Hepatocyte (in vitro differentiated cells): ENCODE data around the gene GJA10. TPM values are rescaled to one million over a fixed set of nuclear protein-coding genes. Genes with fewer than 3 reads are reported as not detected.

Experiments
- DNase-seq: peaks from one replicate; pipeline ENCODE4 v3.0.0-alpha.2; 2016; ENCODE audit warnings: low spot score
- H2AFZ ChIP-seq: fragments of 200-600 bp; sonication (generic); 2 replicates; pipeline ENCODE4 v1.6.0; 2016; ENCODE audit warnings: antibody characterized with exemption, mild to moderate bottlenecking
- H3K27ac ChIP-seq: fragments of 200-600 bp; sonication (generic); 2 replicates; pipeline ENCODE4 v1.5.1; 2016; ENCODE audit warnings: mild to moderate bottlenecking
- H3K27me3 ChIP-seq: fragments of 200-600 bp; sonication (generic); 2 replicates; pipeline ENCODE4 v1.6.1; 2016
- H3K36me3 ChIP-seq: fragments of 200-600 bp; sonication (generic); replicated peaks from 2 replicates; pipeline ENCODE4 v1.5.1; 2016; ENCODE audit warnings: low read depth; ENCODE audit not compliant: insufficient read depth
- H3K4me1 ChIP-seq: fragments of 200-600 bp; sonication (generic); 2 replicates; pipeline ENCODE4 v1.5.1; 2016; ENCODE audit warnings: mild to moderate bottlenecking, moderate library complexity; ENCODE audit not compliant: insufficient read depth
- H3K4me2 ChIP-seq: fragments of 200-600 bp; sonication (generic); 2 replicates; pipeline ENCODE4 v1.6.0; 2016
- H3K4me3 ChIP-seq: fragments of 200-600 bp; sonication (generic); 2 replicates; pipeline ENCODE4 v1.5.1; 2016; ENCODE audit warnings: mild to moderate bottlenecking
- H3K79me2 ChIP-seq: fragments of 200-600 bp; sonication (generic); 2 replicates; pipeline ENCODE4 v1.6.0; 2017; ENCODE audit warnings: mild to moderate bottlenecking
- H3K9me2 ChIP-seq: fragments of 200-600 bp; sonication (generic); replicated peaks from 2 replicates; pipeline ENCODE4 v1.6.0; 2017; ENCODE audit warnings: mild to moderate bottlenecking; ENCODE audit not compliant: insufficient read depth
- H3K9me3 ChIP-seq: fragments of 200-600 bp; sonication (generic); 2 replicates; pipeline ENCODE4 v1.5.1; 2016; ENCODE audit warnings: low read depth, mild to moderate bottlenecking
- H4K20me1 ChIP-seq: fragments of 200-600 bp; sonication (generic); 2 replicates; pipeline ENCODE4 v1.6.0; 2016; ENCODE audit warnings: mild to moderate bottlenecking; ENCODE audit not compliant: insufficient read depth, poor library complexity, severe bottlenecking
- CTCF ChIP-seq: fragments of 200-600 bp; sonication (generic); IDR thresholded peaks from 2 replicates; pipeline ENCODE4 v1.5.1; 2016; ENCODE audit warnings: antibody characterized with exemption, mild to moderate bottlenecking; ENCODE audit not compliant: poor library complexity
- EZH2 ChIP-seq: fragments of 200-600 bp; sonication (generic); IDR thresholded peaks from 2 replicates; pipeline ENCODE4 v1.6.1; 2016; ENCODE audit warnings: antibody characterized with exemption, mild to moderate bottlenecking, borderline replicate concordance
- EZH2phosphoT487 ChIP-seq: fragments of 200-600 bp; sonication (generic); IDR thresholded peaks from one replicate; pipeline ENCODE4 v1.6.1; 2018; ENCODE audit warnings: antibody characterized with exemption, mild to moderate bottlenecking, low read depth, moderate library complexity; ENCODE audit not compliant: unreplicated experiment, severe bottlenecking
- WGBS: methylation state at CpG from one replicate; pipeline ENCODE4 v1.1.6; 2016; ENCODE audit warnings: low lambda C conversion rate; ENCODE audit errors: missing lambda C conversion rate; 5-methylcytosine and 5-hydroxymethylcytosine counted together
- polyA plus RNA-seq: library from polyadenylated mRNA; unstranded; fragments of >200 nt; fragmentation: Nextera tagmentation; extraction: Ambion mirVana; gene quantifications from 2 replicates; pipeline ENCODE4 v1.2.1, GENCODE V29; 2016
- small RNA-seq: library from RNA; depleted of rRNA; stranded (forward); fragments of <200 nt; gene quantifications from one replicate; pipeline ENCODE3, GENCODE V24; 2014
- total RNA-seq: library from RNA; depleted of rRNA; stranded (reverse); fragments of >200 nt; gene quantifications from 2 replicates; pipeline ENCODE4 v1.2.3, GENCODE V29; 2014

Gene GJA10
- total and polyA plus RNA-seq, 2 experiments from 2014 or later = not detected

GRCh38 chr6:89944181-89944755 is 50.0 kb downstream of the GJA10 start:
- Histone ChIP-seq H3K36me3 (no peaks in the 10 kb centered on the region), H3K27me3 (no peaks in the 10 kb centered on the region), H3K9me2 (no peaks in the 10 kb centered on the region), H3K4me1 (peaks cover 12% of the 10 kb centered on the region), H4K20me1 (no peaks in the 10 kb centered on the region), H3K4me3 (no peak overlapping the region), H3K4me2 (no peak overlapping the region), H3K27ac (no peak overlapping the region), H2AFZ (no peak overlapping the region), H3K9me3 (no peaks in the 10 kb centered on the region), H3K79me2 (no peaks in the 10 kb centered on the region)
- TF ChIP-seq EZH2 (no peak), CTCF (no peak), EZH2phosphoT487 (no peak)
- 86% methylated on average over 4 of the region's 4 CpGs for WGBS
- no peak for DNase-seq

GRCh38 chr6:89944826-89945407 is 50.6 kb downstream of the GJA10 start:
- TF ChIP-seq EZH2 (no peak), CTCF (peak; percentile 48)
- Histone ChIP-seq H3K9me3 (no peaks in the 10 kb centered on the region), H3K79me2 (no peaks in the 10 kb centered on the region), H3K4me1 (peaks cover 12% of the 10 kb centered on the region), H3K4me3 (no peak overlapping the region), H3K4me2 (no peak overlapping the region), H3K27me3 (no peaks in the 10 kb centered on the region), H3K9me2 (no peaks in the 10 kb centered on the region), H2AFZ (no peak overlapping the region), H3K36me3 (no peaks in the 10 kb centered on the region), H3K27ac (no peak overlapping the region), H4K20me1 (no peaks in the 10 kb centered on the region)
- no peak for DNase-seq
- WGBS = 86% methylated on average over 1 of the region's 1 CpG

Small RNA genes lying within 50 kb of the gene (small RNA-seq; reads per million reads assigned to genes)
- gene RF00019 = not detected

Other genes starting within 250 kb of the GJA10 start
- gene MDN1, start 74.7 kb upstream of the GJA10 start, total RNA-seq = 20.8 and 20.9 TPM in 2 replicates
- 8.0 and 10.8 TPM in 2 replicates for gene MDN1, start 74.7 kb upstream of the GJA10 start, polyA plus RNA-seq
- gene CASP8AP2, start 64.6 kb upstream of the GJA10 start, total RNA-seq = 12.0 and 14.1 TPM in 2 replicates
- 8.6 and 10.3 TPM in 2 replicates for gene CASP8AP2, start 64.6 kb upstream of the GJA10 start, polyA plus RNA-seq